Upper lobe of left lung (tissue), 4 donors: Measurements from ENCODE around the gene RAB6B.
A peak's percentile ranks its signal among the peaks of the same experiment; 100 is the strongest.

Experiments used
- EP300 ChIP-seq, 4 donors: sonication (generic); formaldehyde crosslinking; IDR thresholded peaks; one replicate each; pipeline ENCODE4 v1.5.1; 2017; ENCODE audit warnings: antibody characterized with exemption in 4 of 4, control low read depth in 2 of 4
- POLR2A ChIP-seq, 4 donors: fragments of 450-650 bp; IDR thresholded peaks; one replicate each; pipeline ENCODE4 v1.5.1; 2016 to 2017; ENCODE audit warnings: antibody characterized with exemption in 4 of 4, mild to moderate bottlenecking in 2 of 4
- POLR2AphosphoS5 ChIP-seq, 2 donors: sonication (generic); formaldehyde crosslinking; IDR thresholded peaks; one replicate each; pipeline ENCODE4 v1.5.1; 2017; ENCODE audit warnings: antibody characterized with exemption in 2 of 2
- TF ChIP-seq, protein P1 (sequence below), 6 experiments: fragments of 450-650 bp in 4 of 6; fragments of 200-600 bp in 2 of 6; sonication (generic) in 2 of 6; IDR thresholded peaks; one replicate each; pipeline ENCODE4 v1.5.1; 2016 to 2019; ENCODE audit warnings: antibody characterized with exemption in 6 of 6

DNA sequence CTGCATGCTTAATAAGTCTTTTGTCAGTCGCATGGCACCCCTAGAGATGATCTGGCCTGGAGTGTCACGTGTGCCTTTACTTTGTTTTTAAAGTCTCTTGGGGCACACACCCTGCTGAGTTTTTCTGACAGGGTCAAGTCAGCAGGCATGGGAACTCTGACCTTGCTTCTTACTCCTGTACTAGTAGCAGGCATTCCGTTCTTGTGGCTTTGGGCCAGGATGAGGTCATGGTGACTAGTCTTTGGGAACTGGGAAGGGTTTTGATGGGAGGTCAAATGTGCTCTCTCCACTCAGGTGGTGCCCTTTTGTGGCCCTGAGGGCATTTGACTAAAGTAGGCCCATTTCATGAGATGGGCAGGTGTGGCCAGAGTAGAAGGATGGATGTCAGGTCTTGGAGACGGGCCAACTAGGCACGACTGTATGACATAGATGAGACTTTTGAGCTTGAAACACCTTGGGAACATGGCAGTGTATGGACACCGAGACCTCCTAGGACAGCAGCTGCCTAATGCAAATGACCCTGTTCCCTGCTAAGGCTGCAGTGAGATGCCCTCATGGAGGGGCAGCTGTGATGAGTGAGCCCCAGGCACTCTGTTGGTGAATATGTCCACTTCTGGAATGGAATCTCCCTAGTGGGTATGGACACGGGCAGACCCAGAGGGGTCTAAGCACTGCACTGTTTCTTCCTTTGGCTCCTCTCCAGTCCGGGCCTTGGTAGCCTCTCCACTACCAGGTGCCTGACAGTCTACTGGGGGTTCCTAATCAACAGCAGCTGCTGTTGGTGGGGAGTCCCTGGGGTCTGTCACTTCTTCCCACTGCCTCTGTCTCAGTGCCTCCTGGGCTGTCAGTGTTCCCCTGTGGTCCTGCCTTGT is 73.7 kb downstream of the RAB6B start:
- TF ChIP-seq EP300 (IDR thresholded peaks at IDR 0.05) (no peak), POLR2A (IDR thresholded peaks at IDR 0.05) (no peak), POLR2AphosphoS5 (IDR thresholded peaks at IDR 0.05) (no peak)
- TF ChIP-seq, protein P1, sequence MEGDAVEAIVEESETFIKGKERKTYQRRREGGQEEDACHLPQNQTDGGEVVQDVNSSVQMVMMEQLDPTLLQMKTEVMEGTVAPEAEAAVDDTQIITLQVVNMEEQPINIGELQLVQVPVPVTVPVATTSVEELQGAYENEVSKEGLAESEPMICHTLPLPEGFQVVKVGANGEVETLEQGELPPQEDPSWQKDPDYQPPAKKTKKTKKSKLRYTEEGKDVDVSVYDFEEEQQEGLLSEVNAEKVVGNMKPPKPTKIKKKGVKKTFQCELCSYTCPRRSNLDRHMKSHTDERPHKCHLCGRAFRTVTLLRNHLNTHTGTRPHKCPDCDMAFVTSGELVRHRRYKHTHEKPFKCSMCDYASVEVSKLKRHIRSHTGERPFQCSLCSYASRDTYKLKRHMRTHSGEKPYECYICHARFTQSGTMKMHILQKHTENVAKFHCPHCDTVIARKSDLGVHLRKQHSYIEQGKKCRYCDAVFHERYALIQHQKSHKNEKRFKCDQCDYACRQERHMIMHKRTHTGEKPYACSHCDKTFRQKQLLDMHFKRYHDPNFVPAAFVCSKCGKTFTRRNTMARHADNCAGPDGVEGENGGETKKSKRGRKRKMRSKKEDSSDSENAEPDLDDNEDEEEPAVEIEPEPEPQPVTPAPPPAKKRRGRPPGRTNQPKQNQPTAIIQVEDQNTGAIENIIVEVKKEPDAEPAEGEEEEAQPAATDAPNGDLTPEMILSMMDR (IDR thresholded peaks at IDR 0.05), result peak in 1 of 6 experiments; percentile 13
